SK-N-SH treated with all-trans-retinoic acid at 6 μM for 48 hours (cell line): ENCODE data around the gene FCRL3.

Experiments
- ATAC-seq: fragments of 200-7000 bp; cut with Tn5 transposase; 3 replicates; pipeline ENCODE4 v1.9.1; 2020; ENCODE audit warnings: mild to moderate bottlenecking, moderate library complexity
- ARNTL ChIP-seq: fragments of 450-650 bp; formaldehyde crosslinking; IDR thresholded peaks from 2 replicates; pipeline ENCODE4 v1.5.0; 2020; ENCODE audit warnings: low read depth, mild to moderate bottlenecking, moderate library complexity, borderline replicate concordance
- BACH2 ChIP-seq: fragments of 250-450 bp; sonication (Bioruptor Pico); IDR thresholded peaks from 2 replicates; pipeline ENCODE4 v1.9.0; 2021; ENCODE audit warnings: mild to moderate bottlenecking, borderline replicate concordance
- CREB5 ChIP-seq: fragments of 250-450 bp; sonication (Bioruptor Pico); IDR thresholded peaks from 2 replicates; pipeline ENCODE4 v1.5.1; 2020; ENCODE audit warnings: low read depth, mild to moderate bottlenecking, moderate library complexity
- CSRNP3 ChIP-seq: fragments of 250-450 bp; sonication (Bioruptor Pico); IDR thresholded peaks from 2 replicates; pipeline ENCODE4 v1.5.1; 2021; ENCODE audit warnings: mild to moderate bottlenecking, moderate library complexity
- ESRRG ChIP-seq: fragments of 250-450 bp; sonication (Bioruptor Pico); IDR thresholded peaks from 2 replicates; pipeline ENCODE4 v1.6.1; 2021; ENCODE audit warnings: mild to moderate bottlenecking
- GLIS3 ChIP-seq: fragments of 250-450 bp; sonication (Bioruptor Pico); IDR thresholded peaks from 2 replicates; pipeline ENCODE4 v1.5.0; 2020; ENCODE audit warnings: mild to moderate bottlenecking, moderate library complexity
- ISL1 ChIP-seq: fragments of 250-450 bp; sonication (Bioruptor Pico); IDR thresholded peaks from 2 replicates; pipeline ENCODE4 v2.1.2; 2022; ENCODE audit warnings: mild to moderate bottlenecking, moderate library complexity
- OSR1 ChIP-seq: fragments of 250-450 bp; sonication (Bioruptor Pico); IDR thresholded peaks from 2 replicates; pipeline ENCODE4 v1.8.0; 2022; ENCODE audit warnings: moderate library complexity, mild to moderate bottlenecking, inconsistent platforms
- PATZ1 ChIP-seq: fragments of 250-450 bp; sonication (Bioruptor Pico); IDR thresholded peaks from 2 replicates; pipeline ENCODE4 v1.8.0; 2020; ENCODE audit warnings: mild to moderate bottlenecking, moderate library complexity, borderline replicate concordance
- POU6F1 ChIP-seq: fragments of 250-450 bp; sonication (Bioruptor Pico); IDR thresholded peaks from 2 replicates; pipeline ENCODE4 v1.8.0; 2021; ENCODE audit warnings: low read depth, mild to moderate bottlenecking, moderate library complexity, borderline replicate concordance
- PPARA ChIP-seq: fragments of 250-450 bp; sonication (Bioruptor Pico); IDR thresholded peaks from 2 replicates; pipeline ENCODE4 v1.5.0; 2020; ENCODE audit warnings: mild to moderate bottlenecking, borderline replicate concordance
- RARB ChIP-seq: fragments of 250-450 bp; sonication (Bioruptor Pico); IDR thresholded peaks from 2 replicates; pipeline ENCODE4 v1.8.0; 2021; ENCODE audit warnings: mild to moderate bottlenecking, moderate library complexity
- SNAI2 ChIP-seq: fragments of 250-450 bp; sonication (Bioruptor Pico); IDR thresholded peaks from 2 replicates; pipeline ENCODE4 v1.5.0; 2020; ENCODE audit warnings: mild to moderate bottlenecking, moderate library complexity
- TCF4 ChIP-seq: fragments of 250-450 bp; sonication (Bioruptor Pico); IDR thresholded peaks from 2 replicates; pipeline ENCODE4 v1.8.0; 2021; ENCODE audit warnings: mild to moderate bottlenecking, moderate library complexity, borderline replicate concordance
- TOX ChIP-seq: fragments of 250-450 bp; sonication (Bioruptor Pico); IDR thresholded peaks from 2 replicates; pipeline ENCODE4 v1.8.0; 2021; ENCODE audit warnings: mild to moderate bottlenecking, moderate library complexity, borderline replicate concordance
- TSHZ2 ChIP-seq: fragments of 250-450 bp; sonication (Bioruptor Pico); IDR thresholded peaks from 2 replicates; pipeline ENCODE4 v1.5.0; 2020; ENCODE audit warnings: mild to moderate bottlenecking, moderate library complexity
- ZC3H10 ChIP-seq: fragments of 250-450 bp; sonication (Bioruptor Pico); IDR thresholded peaks from 2 replicates; pipeline ENCODE4 v1.5.1; 2021; ENCODE audit warnings: mild to moderate bottlenecking, moderate library complexity
- ZFP3 ChIP-seq: fragments of 250-450 bp; sonication (Bioruptor Pico); IDR thresholded peaks from 2 replicates; pipeline ENCODE4 v1.5.0; 2020; ENCODE audit warnings: mild to moderate bottlenecking, moderate library complexity
- ZFP30 ChIP-seq: fragments of 450-650 bp; formaldehyde crosslinking; IDR thresholded peaks from 2 replicates; pipeline ENCODE4 v1.5.0; 2022; ENCODE audit warnings: mild to moderate bottlenecking, moderate library complexity
- ZNF565 ChIP-seq: fragments of 450-650 bp; formaldehyde crosslinking; conservative IDR thresholded peaks from 2 replicates; pipeline ENCODE4 v1.5.0; 2020; ENCODE audit warnings: low read depth, mild to moderate bottlenecking, moderate library complexity
- ZNF70 ChIP-seq: fragments of 450-650 bp; formaldehyde crosslinking; IDR thresholded peaks from 2 replicates; pipeline ENCODE4 v1.5.0; 2020; ENCODE audit warnings: mild to moderate bottlenecking, moderate library complexity
- ZNF8 ChIP-seq: fragments of 450-650 bp; formaldehyde crosslinking; IDR thresholded peaks from 2 replicates; pipeline ENCODE4 v1.5.0; 2020; ENCODE audit warnings: mild to moderate bottlenecking, moderate library complexity

Gene FCRL3

GRCh38 chr1:157732755-157733154 lies 32.2 kb upstream of the FCRL3 start (continued):
- TF ChIP-seq POU6F1 (CRISPR knock-in tag) (no peak), RARB (no peak), SNAI2 (CRISPR knock-in tag) (no peak), ZFP3 (CRISPR knock-in tag) (no peak)

GRCh38 chr1:157725221-157725577 lies 24.6 kb upstream of the FCRL3 start:
- TF ChIP-seq POU6F1 (CRISPR knock-in tag), result no peak
- no peak for TF ChIP-seq SNAI2 (CRISPR knock-in tag)
- no peak for TF ChIP-seq ZNF565
- no peak for TF ChIP-seq PPARA (CRISPR knock-in tag)
- no peak for TF ChIP-seq ZFP3 (CRISPR knock-in tag)
- no peak for TF ChIP-seq TOX (CRISPR knock-in tag)
- TF ChIP-seq TCF4 (CRISPR knock-in tag), result no peak
- no peak for TF ChIP-seq ZFP30
- TF ChIP-seq ESRRG (CRISPR knock-in tag), result no peak
- TF ChIP-seq ISL1 (CRISPR knock-in tag), result no peak
- TF ChIP-seq CSRNP3 (CRISPR knock-in tag), result no peak
- no peak for TF ChIP-seq ZC3H10 (CRISPR knock-in tag)
- TF ChIP-seq ARNTL, result no peak
- no peak for TF ChIP-seq ZNF8 (CRISPR knock-in tag)
- TF ChIP-seq OSR1, result no peak
- TF ChIP-seq PATZ1, result no peak
- no peak for ATAC-seq

- TF ChIP-seq TOX (CRISPR knock-in tag) (no peak), ZNF8 (CRISPR knock-in tag) (no peak), ISL1 (CRISPR knock-in tag) (no peak), ZFP30 (no peak), BACH2 (CRISPR knock-in tag) (no peak), GLIS3 (CRISPR knock-in tag) (no peak), TSHZ2 (no peak), PPARA (CRISPR knock-in tag) (no peak), ZC3H10 (CRISPR knock-in tag) (no peak), POU6F1 (CRISPR knock-in tag) (no peak), RARB (no peak), ZNF565 (no peak), CREB5 (CRISPR knock-in tag) (no peak), ZNF70 (no peak), SNAI2 (CRISPR knock-in tag) (no peak), ESRRG (CRISPR knock-in tag) (no peak)
- ATAC-seq, result no peak
These were observed 24.1 kb upstream of the FCRL3 start for GRCh38 chr1:157724537-157725220.
